NCI-H82 treated with DMSO at 0.1 percent for 48 hours (cell line): ENCODE measurements around the gene PXK.

Experiments
- DNase-seq: peaks from one replicate; lab custom pipeline; 2025; ENCODE audit not compliant: unreplicated experiment; lab: John Stamatoyannopoulos, UW

Gene PXK

DNA sequence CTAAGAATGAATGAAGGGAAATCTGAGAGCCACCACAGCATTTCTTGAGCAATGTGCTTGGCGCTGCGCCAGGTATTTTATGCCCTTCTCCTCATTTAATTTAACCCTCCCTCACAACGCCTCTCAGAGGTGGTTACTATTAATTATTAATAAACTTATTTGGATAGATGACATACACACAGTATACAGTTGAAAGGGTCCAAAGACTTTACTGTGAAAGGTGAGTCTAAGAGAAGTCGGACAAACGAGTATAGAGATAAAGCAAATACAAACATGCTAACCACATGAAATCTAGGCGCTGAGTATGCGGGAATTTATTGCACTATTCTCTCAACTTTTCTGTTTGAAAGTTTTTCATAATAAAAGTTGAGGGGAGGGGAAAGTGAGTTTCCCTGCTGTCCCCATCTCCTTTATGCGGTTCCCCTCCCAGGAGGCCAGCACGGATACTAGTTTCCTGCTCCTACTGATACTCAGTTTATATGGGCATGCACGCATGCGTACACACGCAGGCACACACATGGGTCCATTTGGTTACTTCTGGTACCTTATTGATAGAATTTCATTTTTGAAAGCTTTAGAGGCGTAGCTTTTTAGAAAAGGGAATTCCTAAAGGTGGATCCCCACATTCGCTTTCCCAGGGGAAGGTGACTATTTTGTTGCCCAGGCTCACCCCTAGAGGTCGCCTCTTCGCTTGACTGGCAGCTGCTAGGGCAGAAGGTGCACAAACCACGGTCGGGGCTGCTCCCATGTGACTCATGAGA is 130.7 kb downstream of the PXK start:
- DNase-seq, result peak; percentile 63

GRCh38 chr3:58463942-58464271 is 131.2 kb downstream of the PXK start:
- no peak for DNase-seq

DNA sequence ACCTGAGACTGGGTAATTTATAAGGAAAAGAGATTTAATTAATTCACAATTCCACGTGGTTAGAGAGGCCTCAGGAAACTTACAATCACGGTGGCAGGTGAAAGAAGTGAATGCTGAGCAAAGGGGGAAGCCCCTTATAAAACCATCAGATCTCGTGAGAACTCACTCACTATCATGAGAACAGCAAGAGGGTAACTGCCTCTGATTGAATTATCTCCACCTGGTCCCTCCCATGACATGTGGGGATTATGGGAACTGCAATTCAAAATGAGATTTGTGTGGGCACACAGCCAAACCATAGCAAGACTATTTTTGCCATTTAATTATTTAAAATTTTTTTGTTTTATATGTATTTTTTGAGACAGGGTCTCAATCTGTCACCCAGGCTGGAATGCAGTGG is 132.2 kb downstream of the PXK start:
- peak; percentile 36 for DNase-seq

- DNase-seq, result no peak
Observed at GRCh38 chr3:58466899-58467563, 134.3 kb downstream of the PXK start.

GRCh38 chr3:58469096-58469495 is 136.4 kb downstream of the PXK start:
- DNase-seq, result peak; percentile 78

- no peak for DNase-seq
Observed at GRCh38 chr3:58470363-58471024, 137.8 kb downstream of the PXK start.

DNA sequence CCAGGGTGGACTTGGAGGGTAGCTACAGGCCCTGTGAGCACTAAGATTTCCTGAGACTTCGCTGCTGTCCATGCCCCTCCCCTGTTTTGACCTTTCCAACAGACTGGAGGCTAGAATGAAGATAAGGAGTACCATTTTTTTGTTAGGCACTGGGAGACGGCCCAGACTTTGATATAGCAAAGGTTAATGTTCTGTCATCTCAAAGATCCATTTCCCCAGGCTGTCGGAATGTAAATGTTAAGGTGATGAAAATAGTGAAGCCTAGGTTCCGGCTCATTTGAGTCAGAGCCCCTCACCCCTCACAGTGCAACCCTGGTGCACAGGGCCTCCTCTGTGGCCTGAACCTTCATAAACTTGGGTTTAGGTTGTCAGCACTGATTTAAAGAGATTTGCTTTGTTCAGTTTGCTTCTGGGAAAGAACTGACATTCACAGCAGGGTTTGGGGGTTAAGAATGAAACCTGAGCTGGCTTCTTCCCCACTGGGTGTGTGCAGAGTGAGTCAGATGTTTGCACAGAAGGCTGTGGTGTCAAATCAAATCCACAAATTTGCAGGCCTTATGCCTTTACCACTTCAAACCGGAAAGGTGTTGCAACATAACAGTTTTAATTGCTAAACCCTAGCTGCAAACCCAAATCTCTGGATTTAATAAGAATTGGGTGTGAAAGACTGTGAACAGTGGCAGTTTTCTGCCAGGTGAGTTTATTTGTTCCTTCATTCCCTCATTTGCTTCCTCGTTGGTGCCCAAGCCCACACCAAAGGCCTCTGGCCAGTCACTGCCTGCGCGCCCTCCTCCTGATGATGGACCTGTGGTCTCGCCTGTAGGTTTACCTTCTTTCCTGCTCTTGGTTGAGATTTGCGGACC is 138.6 kb downstream of the PXK start:
- peak; percentile 43 for DNase-seq

GRCh38 chr3:58473275-58473674 is 140.6 kb downstream of the PXK start:
- DNase-seq, result no peak

DNA sequence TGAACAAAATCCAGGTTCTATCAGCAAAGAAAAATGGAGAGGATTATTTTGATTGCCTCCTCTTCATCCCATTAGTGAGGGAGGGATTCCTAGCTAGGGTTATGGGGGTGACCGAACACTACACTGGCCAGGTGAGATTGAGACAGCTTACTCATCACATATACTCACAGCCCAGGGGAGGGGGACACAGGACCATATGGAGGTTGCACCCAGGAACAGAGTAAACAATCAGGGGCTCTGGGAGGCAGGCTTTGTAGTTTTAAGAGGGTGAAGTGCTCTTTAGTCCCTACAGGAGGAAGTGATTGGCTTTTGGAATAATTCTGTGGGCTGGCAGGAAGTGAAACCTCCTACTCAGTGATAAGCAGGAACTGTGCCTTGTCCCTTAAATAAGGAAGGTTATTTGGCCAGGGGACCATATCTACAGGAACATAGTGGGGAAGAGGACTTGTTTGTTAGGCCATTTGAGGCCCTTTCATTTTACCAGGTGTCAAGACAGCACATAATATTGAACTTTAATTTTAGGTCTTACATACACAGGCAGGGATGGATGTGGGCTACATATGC is 141.7 kb downstream of the PXK start:
- peak; percentile 100 for DNase-seq

- no peak for DNase-seq
Observed at GRCh38 chr3:58474967-58475578, 142.4 kb downstream of the PXK start.
